ENCODE measurements around the gene PDSS1. TPM values are rescaled to one million over a fixed set of nuclear protein-coding genes. Genes with fewer than 3 reads are reported as not detected.
A peak's percentile ranks its signal among the peaks of the same experiment; 100 is the strongest.

PDSS1 gene
- polyA plus RNA-seq, 3 donors, result 12.1 to 13.1 (median 12.6) TPM

- intact Hi-C loops (cut with micrococcal nuclease), result no loop called here
- peaks cover 11 to 12% of the 10 kb centered on the region in 2 donors for H3K4me1 ChIP-seq (ENCODE audit: control insufficient read depth in 1 of 2, insufficient read depth in 2 of 2, low read length in 2 of 2)
- peaks cover 15% of the 10 kb centered on the region for H4K20me1 ChIP-seq (ENCODE audit: insufficient read depth, low read length)
- H3K9me3 Mint-ChIP-seq, result no peaks in the 10 kb centered on the region
- 87% methylated on average over 9 of the region's 10 CpGs for WGBS (ENCODE audit: insufficient coverage)
- peaks cover 24 to 75% of the 10 kb centered on the region in 2 donors for H3K36me3 ChIP-seq (replicated peaks in 1 of 2; ENCODE audit: control insufficient read depth in 1 of 2, insufficient read depth in 2 of 2, low read length in 2 of 2)
- peaks cover 0 to 2% (median 0%) of the 10 kb centered on the region in 3 donors for H3K27me3 Mint-ChIP-seq (ENCODE audit: low read depth in 3 of 3)
- no peak overlapping the region for H2AFZ ChIP-seq (ENCODE audit: insufficient read depth, low read depth, low read length, poor library complexity, severe bottlenecking)
- H3K4me1 Mint-ChIP-seq, result peaks cover 27% of the 10 kb centered on the region
- no peak for DNase-seq
- peaks cover 67% of the 10 kb centered on the region for H3K79me2 ChIP-seq (ENCODE audit: insufficient read depth, low read length)
- H3K4me3 ChIP-seq (replicated peaks in 1 of 3; ENCODE audit: low read depth in 2 of 3, low read length in 3 of 3), result no peak overlapping the region
- TF ChIP-seq CTCF (IDR thresholded peaks at IDR 0.05), result no peak
- peak overlapping the region in 1 of 2 donors; percentile 72 for H3K27ac ChIP-seq (ENCODE audit: low read depth in 1 of 2, low read length in 2 of 2)
- no peaks in the 10 kb centered on the region for H3K27me3 ChIP-seq (ENCODE audit: control insufficient read depth in 2 of 2, insufficient read depth in 2 of 2, low read length in 2 of 2)
- H3K9ac ChIP-seq (ENCODE audit: insufficient read depth, low read length, poor library complexity, severe bottlenecking), result peak overlapping the region; percentile 9
- H3K36me3 Mint-ChIP-seq, result peaks cover 52 to 80% of the 10 kb centered on the region in 2 donors
- H3K4me2 ChIP-seq (replicated peaks; ENCODE audit: extremely low read depth, low read length, poor library complexity, severe bottlenecking), result no peak overlapping the region
- peak overlapping the region in 5 of 7 donors; percentile 79 to 89 (median 86) for H3K27ac Mint-ChIP-seq
- no peaks in the 10 kb centered on the region for H3K9me3 ChIP-seq (replicated peaks in 1 of 2; ENCODE audit: control insufficient read depth in 1 of 2, insufficient read depth in 1 of 2, low read length in 2 of 2)
- H3K4me3 Mint-ChIP-seq, result no peak overlapping the region
These were observed 9.4 kb downstream of the PDSS1 start for GRCh38 chr10:26706936-26707335.

- intact Hi-C loops (cut with micrococcal nuclease), result no loop called here
- Mint-ChIP-seq H3K27ac (no peak overlapping the region), H3K9me3 (no peaks in the 10 kb centered on the region), H3K27me3 (ENCODE audit: low read depth in 3 of 3) (peaks cover 0 to 2% (median 0%) of the 10 kb centered on the region in 3 donors), H3K36me3 (peaks cover 63 to 91% of the 10 kb centered on the region in 2 donors), H3K4me1 (peaks cover 10% of the 10 kb centered on the region), H3K4me3 (no peak overlapping the region)
- TF ChIP-seq CTCF (IDR thresholded peaks at IDR 0.05), result no peak
- WGBS (ENCODE audit: insufficient coverage), result no CpG with 5 or more reads among the region's 5 CpGs
- H3K79me2 ChIP-seq (ENCODE audit: insufficient read depth, low read length), result peaks cover 49% of the 10 kb centered on the region
- H3K27ac ChIP-seq (ENCODE audit: low read depth in 1 of 2, low read length in 2 of 2), result no peak overlapping the region
- no peaks in the 10 kb centered on the region for H3K27me3 ChIP-seq (ENCODE audit: control insufficient read depth in 2 of 2, insufficient read depth in 2 of 2, low read length in 2 of 2)
- H3K36me3 ChIP-seq (replicated peaks in 1 of 2; ENCODE audit: control insufficient read depth in 1 of 2, insufficient read depth in 2 of 2, low read length in 2 of 2), result peaks cover 44 to 82% of the 10 kb centered on the region in 2 donors
- H3K4me2 ChIP-seq (replicated peaks; ENCODE audit: extremely low read depth, low read length, poor library complexity, severe bottlenecking), result no peak overlapping the region
- no peak for DNase-seq
- H3K9ac ChIP-seq (ENCODE audit: insufficient read depth, low read length, poor library complexity, severe bottlenecking), result no peak overlapping the region
- peaks cover 8% of the 10 kb centered on the region for H4K20me1 ChIP-seq (ENCODE audit: insufficient read depth, low read length)
- peaks cover 5 to 7% of the 10 kb centered on the region in 2 donors for H3K4me1 ChIP-seq (ENCODE audit: control insufficient read depth in 1 of 2, insufficient read depth in 2 of 2, low read length in 2 of 2)
- H3K9me3 ChIP-seq (replicated peaks in 1 of 2; ENCODE audit: control insufficient read depth in 1 of 2, insufficient read depth in 1 of 2, low read length in 2 of 2), result no peaks in the 10 kb centered on the region
- H3K4me3 ChIP-seq (replicated peaks in 1 of 3; ENCODE audit: low read depth in 2 of 3, low read length in 3 of 3), result no peak overlapping the region
- H2AFZ ChIP-seq (ENCODE audit: insufficient read depth, low read depth, low read length, poor library complexity, severe bottlenecking), result no peak overlapping the region
These were observed 13.8 kb downstream of the PDSS1 start for GRCh38 chr10:26711324-26711723.

All from CD14-positive monocyte (primary cell).